CD4-positive, alpha-beta T cell treated with Interferon alpha-2 for 1 hour (primary cell): ENCODE results near the gene YDJC.
A peak's percentile ranks its signal among the peaks of the same experiment; 100 is the strongest.
"Not testable (repeated sequence)": the region's sequence is repeated elsewhere in the genome, so short reads cannot be mapped to it uniquely, and the experiment has no call there.

Experiments used
- DNase-seq, 2 donors: peaks; one replicate each; pipeline ENCODE4 v3.0.0-alpha.2; 2020 to 2022

YDJC gene

DNA sequence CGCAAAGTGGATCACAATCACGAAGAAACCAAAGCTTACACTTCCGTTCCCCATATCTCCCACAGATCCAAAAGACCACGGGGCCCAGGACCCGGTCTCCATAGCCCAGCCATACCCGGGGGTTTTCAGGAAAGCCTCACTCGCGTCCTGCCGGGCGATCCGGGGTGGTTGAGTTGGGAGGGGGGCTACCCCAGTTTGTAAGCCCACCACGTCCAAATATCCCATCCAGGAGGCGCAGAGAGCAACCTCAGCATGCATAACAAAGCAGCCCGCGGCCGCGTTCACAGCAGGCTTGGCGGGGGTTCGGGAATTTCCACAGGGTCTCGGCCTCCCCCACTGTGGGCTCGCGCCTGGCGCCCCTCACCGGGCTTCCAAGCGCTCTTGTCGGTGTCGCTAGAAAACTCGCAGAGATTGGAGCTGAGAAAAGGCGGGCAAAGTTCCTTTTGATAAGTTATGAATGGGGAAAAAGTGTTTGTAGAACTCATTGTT, 21.7 kb upstream of the YDJC start:
- no peak for DNase-seq

DNA sequence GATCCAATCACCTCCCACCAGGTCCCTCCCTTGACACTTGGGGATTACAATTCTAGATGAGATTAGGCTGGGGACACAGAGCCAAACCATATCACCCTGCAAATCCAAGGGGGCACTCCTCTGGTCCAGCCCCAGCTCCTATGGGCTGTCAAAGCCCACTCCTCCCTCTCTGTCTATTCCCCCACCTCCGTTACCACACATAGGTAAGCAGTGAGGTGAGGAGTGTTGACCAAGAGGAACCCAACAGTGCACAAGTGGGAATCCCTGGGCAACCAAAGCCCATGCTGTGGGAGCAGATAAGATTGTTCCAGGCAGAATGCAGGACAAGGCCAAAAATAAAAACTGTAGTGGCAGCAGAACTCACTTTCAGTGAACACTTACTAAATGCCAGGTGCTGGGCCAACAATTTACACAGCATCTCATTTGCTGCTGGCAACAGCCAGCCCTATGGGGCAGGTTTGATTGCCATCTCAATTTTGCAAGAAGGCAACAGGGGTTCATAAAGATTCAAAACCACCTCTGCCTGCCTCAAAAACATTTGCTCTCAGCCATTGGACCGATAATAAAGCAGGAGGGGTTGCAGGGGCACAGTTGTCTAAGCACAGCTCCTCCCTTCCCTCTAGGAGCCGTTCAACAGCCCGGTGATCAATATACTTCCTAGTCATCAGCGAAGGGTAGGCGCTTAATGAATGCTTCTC, 21.1 kb upstream of the YDJC start:
- DNase-seq: no peak

DNA sequence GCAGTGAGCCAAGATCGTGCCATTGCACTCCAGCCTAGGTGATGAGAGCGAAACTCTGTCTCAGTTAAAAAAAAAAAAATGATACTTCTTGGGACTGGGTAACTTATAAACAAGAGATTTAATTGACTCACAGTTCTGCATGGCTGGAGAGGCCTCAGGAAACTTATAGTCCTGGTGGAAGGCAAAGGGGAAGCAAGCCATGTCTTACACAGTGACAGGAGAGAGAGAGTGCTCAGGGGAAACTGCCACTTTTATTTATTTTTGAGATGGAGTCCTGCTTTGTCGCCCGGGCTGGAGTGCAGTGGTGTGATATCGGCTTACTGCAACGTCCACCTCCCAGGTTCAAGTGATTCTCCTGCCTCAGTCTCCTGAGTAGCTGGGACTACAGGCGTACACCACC, 20.5 kb upstream of the YDJC start:
- no peak for DNase-seq

DNA sequence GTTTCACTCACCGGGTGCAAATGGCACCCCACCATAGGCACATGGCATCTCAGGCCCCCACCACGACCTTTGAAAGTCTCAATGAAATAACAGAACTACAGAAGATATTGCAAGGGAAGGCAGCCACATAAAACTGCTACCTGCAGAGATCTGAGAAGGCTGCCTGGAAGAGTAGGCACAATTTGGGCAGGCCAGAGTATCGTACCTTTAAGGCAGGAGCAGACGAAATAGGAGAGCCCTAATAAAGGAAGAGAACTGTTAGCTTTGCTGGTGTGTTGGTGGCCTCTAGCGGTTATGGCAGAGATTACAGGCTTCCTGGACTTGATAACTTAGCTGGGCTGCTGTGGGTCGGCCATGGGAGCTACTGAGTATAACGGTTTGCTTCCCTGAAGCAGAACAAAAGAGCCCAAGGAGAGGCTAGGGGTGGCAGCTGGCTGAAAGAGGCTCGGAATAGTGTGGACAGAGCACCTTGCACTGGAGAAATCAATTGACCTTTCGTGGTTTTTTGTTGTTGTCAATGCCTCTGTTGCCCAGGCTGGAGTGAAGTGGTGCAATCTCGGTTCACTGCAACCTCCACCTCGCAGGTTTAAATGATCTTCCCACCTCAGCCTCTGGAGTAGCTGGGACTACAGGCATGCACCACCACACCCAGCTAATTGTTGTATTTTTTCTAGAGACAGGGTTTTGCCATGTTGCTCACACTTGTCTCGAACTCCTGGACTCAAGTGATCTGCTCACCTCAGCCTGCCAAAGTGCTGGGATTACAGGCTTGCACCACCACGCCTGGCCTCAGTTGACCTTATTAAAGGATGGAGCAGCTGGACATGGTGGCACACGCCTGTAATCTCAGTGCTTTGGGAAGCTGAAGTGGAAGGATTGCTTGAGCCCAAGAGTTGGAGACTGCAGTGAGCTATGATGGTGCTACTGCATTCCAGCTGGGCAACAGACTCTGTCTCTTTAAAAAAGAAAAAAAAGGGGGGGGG, 17.1 kb upstream of the YDJC start:
- peak; percentile 82 to 88 for DNase-seq

DNA sequence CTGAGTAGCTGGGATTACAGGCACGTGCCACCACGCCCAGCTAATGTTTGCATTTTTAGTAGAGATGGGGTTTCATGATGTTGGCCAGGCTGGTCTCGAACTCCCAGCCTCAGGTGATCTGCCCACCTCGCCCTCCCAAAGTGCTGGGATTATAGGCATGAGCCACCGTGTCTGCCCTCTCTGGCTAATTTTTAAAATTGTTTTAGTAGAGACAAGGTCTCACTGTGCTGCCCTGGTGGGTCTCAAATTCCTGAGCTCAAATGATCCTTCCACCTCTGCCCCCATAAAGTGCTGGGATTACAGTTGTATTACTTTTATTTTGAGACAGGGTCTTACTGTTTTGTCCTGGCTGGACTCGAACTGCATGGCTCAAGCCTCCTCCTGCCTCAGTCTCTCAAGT, 15.7 kb upstream of the YDJC start:
- not testable (repeated sequence) for DNase-seq

DNA sequence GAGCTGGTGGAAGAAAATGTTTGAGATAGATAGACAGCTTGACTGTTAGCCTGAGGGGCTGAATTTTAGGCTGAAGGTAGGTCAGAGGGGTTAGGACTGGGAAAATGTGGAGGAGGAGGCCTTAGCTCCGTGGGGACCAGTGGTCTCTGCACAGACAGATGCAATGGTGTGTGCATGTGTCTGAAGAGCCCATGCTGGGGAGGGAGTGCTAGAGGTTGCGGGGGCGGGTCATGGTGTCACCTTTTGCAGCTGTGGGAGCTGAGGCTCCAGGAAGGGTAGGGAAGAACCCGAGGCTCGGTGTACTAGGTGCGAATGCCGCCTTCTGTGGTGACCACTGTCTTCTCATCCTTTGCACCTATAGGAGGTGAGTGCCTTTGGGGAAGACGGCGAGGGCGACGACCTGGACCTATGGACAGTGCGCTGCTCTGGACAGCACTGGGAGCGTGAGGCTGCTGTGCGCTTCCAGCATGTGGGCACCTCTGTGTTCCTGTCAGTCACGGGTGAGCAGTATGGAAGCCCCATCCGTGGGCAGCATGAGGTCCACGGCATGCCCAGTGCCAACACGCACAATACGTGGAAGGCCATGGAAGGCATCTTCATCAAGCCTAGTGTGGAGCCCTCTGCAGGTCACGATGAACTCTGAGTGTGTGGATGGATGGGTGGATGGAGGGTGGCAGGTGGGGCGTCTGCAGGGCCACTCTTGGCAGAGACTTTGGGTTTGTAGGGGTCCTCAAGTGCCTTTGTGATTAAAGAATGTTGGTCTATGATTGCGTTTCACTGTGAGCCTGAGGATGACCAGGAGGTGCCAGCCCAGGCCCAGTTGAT, 13.9 kb upstream of the YDJC start:
- no peak for DNase-seq

DNA sequence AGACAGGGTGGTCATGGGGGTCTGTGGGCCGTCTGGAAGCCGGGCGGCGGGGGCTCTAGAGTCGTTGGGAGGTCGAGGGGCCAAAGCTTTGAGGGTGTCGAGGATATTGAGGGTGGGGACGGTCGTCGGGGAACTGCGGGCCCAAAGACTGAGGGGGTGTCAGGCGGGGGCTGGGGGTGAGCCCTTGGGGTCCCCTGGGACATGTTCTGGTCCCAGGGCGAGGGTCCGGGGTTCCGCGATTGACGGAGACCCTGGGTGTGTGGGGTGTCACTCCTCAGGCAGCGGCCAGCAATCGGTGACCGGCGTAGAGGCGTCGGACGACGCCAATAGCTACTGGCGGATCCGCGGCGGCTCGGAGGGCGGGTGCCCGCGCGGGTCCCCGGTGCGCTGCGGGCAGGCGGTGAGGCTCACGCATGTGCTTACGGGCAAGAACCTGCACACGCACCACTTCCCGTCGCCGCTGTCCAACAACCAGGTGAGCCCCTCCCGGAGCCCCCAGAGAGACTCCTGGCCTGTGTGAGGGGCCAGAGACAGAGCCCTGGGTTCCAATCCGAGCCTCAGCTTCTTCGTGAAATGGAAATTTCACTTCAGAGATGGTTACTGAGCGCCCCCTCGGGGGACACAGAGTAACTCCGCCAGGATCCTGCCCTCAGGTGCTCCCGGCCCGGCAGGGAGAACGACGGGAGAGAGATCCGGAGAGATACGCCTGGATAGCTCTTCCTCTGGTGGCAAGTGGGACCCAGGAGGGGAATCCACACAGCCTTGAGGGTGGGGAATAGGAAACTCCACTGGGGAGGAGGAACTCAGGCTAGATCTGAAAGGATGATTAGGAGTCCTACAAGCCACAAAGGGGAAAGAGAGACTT, 13.0 kb upstream of the YDJC start:
- DNase-seq: peak; percentile 48 to 66

DNA sequence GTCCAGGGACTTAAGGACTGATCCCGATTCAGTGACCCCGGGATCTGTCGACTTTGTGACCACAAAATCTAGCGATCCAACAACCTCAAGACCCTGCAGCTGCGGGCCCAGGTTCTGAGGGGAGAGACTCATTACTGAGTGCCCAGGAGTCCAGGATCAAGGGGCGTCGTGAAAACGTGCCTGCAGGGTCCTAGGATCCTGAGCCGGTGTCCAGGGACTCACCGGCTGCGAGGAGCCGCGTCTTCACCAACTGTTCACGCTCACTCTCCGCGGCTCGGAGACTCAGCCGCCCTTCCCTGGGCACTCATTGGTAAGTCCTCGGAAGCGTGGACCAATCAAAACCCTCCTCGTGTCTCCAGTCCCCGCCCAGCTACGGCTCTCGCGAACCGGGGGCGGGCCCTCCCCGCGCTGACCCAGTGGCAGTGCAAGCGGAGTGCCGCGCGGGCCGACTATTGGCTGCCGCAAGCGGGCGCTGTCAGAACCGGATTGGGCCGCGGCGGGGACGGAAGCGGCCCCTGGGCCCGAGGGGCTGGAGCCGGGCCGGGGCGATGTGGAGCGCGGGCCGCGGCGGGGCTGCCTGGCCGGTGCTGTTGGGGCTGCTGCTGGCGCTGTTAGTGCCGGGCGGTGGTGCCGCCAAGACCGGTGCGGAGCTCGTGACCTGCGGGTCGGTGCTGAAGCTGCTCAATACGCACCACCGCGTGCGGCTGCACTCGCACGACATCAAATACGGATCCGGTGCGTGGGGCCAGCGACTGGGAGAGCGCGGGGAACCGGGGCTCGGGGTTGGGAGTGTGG, 12.2 kb upstream of the YDJC start, which contains the start of gene SDF2L1:
TSS of gene SDF2L1 (plus strand) at position 514 of the 795 bp plus-strand sequence. CDS start at position 549, 35 bp downstream.
- peak; percentile 98 to 99 for DNase-seq

DNA sequence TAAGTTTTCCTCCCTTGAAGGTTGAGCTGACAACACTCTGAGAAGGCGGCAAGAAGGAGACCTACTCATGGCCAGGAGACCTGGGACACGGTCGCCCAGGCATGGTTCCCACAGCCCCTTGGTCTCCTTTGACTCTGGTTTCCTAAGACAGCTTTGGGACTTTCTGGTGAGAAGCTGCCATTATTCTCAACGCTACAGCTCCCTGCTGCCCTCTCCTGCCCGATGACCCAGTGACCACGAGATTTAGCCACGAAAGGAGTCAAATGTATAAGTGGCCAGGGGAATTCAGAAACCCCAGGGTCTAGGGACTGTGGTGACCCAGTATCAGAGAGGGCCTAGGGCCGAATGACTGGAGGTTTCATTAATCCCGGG, 11.6 kb upstream of the YDJC start:
- peak in 1 of 2 donors; percentile 17 for DNase-seq

DNA sequence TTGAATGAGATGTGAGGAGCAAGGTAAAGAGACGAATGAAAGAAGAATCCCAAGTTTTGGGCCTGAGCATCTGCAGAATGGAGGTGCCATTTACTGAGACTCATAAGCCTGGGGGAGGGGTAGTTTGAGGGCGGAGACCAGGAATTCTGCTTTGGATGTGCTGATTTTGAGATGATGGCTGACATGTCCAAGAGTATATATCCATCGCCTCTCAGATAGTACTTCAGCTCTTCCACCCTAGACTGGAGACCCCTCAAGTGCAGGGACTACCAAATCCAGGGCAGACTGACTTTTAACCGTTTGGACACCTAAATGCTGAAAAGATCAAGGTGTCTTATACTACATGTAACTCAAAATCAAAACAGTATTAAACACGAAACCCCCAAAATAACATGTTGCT, 11.0 kb upstream of the YDJC start:
- DNase-seq: no peak

DNA sequence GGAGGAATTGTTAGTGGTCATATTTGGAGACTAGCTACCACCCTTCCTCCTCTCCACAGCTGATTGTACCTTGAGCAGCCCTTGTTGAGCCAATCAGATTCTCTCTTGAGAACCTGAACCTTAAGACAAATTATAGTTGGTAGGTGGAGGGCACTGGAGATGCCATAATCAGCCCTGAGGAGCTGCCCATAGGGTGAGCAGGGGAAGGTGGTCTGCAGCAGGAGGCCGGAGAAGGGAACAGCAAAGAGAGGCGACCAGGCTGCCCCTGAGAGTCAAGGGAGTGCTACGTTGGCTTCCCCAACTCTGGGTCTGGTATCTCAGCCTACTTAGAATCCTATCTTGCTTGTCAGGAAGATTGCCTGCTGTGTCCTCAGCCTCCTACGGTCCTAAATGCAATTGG, 9.5 kb upstream of the YDJC start:
- no peak for DNase-seq

DNA sequence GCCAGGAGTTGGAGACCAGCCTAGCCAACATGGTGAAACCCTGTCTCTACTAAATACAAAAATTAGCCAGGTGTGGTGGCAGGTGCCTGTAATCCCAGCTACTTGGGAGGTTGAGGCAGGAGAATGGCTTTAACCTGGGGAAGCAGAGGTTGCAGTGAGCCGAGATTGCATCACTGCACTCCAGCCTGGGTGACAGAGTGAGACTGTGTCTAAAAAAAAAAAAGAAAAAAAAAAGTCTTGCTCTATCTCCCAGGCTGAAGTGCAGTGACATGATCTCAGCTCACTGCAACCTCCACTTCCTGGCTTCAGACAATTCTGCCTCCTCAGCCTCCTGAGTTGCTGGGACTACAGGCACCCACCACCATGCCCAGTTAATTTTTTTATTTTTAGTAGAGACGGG, 7.6 kb upstream of the YDJC start:
- not testable (repeated sequence) for DNase-seq

DNA sequence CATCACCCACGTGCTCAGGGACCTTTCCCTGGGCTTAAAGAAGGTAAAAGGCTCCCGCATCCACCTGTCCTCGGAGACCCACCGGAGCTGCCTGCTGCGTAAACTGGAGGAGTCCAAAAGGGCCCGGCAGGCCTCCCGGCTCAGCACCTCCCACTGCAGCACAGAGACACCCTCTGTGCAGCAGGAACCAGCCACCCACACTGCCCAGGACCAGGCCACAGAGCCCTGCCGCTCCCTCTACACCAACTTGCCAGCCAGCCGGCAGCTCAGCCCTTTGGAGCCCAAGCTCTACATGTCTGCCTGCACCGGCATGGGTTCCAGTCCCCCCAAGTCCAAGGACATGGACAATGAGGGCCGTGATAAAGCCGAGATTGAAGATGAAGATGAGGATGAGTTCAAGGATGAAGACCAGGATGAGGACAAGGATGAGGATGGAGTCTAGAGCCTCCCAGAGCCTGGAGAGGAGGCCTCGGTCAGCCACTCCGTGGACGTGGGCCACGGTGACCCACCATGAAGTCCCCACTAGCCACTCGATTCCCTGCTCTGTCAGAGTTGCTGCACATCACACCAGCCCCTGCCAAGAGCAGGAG, 6.9 kb upstream of the YDJC start:
- no peak for DNase-seq

DNA sequence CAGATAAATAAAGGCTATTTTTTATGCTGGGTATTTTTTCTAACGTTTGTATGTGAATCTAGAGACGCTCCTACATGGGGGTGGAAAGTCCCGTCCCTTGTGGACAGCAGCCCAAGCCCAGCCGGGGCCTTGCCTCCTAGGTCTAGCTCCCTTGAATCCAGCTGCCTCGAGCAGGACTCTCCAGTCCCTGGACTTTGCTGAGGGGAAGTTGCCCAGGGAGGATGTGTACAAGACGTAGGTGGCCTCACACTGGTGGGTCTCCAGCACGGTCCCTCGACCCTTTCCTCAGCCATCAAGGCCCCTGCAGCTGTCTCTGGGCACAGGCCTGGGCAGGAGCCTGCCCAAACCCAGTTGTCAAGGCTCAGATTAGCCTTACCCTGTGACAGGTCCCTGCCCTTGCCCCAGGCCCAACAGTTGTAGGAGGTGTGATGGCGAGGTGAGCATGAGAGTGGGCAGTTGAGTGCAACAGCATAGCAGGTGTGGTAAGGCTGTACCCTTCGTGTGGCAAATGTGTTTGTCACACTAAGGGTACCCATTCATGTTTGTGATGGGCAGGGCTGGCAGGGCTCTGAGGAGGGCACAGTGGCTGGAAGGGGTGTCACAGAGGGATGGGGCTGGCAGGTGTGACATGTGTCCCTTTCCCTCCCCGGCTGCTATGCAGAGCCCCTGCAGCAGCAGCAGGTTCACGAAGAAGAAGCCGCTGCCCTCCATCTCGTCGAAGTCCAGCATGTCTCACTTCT, 6.1 kb upstream of the YDJC start:
- no peak for DNase-seq

DNA sequence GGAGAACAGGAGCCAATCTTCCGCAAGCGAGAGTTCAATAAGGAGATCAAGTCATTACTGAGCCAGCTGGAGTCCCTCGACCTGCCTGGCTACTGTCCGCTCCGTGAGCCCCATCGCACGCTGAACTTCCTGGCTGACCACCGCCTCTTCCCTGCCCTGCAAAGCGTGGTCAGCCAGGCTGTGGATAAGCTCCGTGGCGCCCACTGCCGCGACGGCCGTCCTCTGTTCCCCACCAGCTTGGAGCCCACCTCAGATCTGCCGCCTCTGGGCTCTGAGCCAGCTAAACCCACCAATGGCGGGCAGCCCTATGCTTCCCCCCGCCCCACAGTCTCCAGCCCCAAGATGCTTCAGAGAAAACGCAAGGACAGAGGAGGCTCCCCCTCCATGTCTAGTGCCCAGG, 5.0 kb upstream of the YDJC start:
- DNase-seq: no peak

DNA sequence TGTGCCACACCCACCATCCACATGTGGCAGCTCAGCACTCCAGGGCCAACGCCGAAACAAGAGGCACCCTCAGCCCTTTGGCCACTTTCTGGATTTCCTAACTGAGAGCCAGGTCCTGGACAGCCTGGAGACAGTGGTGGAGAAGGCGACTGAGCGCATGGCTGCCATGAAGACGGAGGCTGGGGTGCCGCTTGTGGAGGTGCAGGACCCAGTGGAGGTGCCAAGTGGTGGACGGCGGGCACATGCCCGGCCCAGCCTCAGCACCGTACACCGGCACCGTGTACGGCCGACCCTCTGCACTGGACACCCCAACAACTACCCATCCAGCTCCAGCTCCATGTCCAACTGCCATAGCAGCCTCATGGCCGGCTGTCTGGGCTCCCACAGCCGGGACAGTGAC, 4.3 kb upstream of the YDJC start:
- no peak for DNase-seq

DNA sequence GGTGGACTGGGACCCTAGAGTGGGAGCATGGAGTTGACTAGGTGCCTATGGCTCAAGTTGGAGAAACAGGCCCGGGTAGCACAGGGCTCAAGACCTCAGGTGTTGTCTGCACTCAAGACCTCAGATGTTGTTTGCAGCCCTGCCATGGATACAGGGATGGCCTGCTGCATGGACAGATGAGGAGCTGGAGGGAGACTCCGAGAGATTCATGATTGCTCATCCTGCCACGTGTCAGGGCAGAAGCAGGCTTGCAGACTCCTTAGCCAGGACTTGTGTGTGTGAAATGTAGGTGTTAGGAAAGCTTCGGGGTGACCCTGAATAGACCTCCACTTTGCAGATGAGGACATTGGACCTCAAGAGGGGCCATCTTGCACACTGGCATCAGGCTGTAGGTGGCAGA, 3.7 kb upstream of the YDJC start:
- DNase-seq: no peak

DNA sequence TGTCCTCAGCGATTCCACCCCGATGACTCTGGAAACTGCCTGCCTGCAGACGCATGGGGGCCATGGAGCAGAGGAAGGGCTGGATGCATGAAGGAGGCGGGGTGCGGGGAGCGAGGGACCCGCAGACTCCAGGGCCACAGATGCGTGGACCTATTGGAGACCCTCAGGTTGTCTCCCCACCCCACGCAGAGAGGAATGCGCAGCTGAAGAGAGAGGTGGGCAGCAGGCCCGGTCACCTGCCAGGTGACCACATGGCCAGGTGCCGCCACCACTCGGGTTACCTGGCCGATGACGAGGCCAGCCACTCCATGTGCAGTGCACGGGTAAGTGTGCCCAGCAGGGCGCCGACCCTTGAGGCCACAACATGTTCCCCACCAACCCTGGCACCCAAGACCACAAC, 3.1 kb upstream of the YDJC start:
- no peak for DNase-seq

DNA sequence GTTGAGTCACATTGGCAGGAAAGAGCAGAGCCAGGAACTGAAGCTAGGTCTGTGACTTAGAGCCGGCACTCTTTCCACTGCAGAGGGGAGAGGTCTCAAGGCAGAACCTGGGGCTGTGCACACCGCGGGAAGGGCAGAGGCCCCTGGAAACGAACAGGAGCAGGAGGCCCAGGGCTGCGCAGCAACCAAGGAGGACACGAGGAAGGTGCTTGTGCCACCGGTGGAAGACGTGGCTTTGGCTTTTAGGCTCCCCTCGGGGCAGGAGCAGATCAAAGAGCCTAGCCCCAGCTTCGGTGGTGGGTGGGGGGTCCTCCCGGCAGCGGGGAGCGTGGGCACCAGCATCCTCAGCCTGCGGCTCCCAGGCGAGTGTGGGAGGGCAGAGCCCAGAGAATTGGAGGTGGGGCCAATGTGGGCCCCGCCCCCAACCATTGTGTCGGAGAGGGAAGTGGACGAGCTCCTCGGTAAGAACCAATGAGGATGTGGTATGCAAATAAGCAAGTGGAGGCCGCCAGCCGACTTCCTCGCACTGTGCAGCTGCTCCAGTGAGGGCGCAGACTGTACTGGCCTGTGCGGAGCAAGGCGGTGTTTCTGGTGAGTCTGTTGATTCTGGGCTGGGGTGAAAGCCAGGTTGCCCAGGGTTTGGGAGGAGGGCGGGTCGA, 2.5 kb upstream of the YDJC start, which contains the start of gene CCDC116:
TSS of gene CCDC116 (plus strand) at position 524 of the 659 bp plus-strand sequence. CDS start 422 bp downstream, outside the sequence.
- peak; percentile 64 to 85 for DNase-seq
